ENCODE data around the gene MRGPRX1. TPM values are rescaled to one million over a fixed set of nuclear protein-coding genes. Genes with fewer than 3 reads are reported as not detected.
"Not testable (repeated sequence)": the region's sequence is repeated elsewhere in the genome, so short reads cannot be mapped to it uniquely, and the experiment has no call there.

The MRGPRX1 gene
- total RNA-seq, 1 donor from 2014 or later = not detected

DNA sequence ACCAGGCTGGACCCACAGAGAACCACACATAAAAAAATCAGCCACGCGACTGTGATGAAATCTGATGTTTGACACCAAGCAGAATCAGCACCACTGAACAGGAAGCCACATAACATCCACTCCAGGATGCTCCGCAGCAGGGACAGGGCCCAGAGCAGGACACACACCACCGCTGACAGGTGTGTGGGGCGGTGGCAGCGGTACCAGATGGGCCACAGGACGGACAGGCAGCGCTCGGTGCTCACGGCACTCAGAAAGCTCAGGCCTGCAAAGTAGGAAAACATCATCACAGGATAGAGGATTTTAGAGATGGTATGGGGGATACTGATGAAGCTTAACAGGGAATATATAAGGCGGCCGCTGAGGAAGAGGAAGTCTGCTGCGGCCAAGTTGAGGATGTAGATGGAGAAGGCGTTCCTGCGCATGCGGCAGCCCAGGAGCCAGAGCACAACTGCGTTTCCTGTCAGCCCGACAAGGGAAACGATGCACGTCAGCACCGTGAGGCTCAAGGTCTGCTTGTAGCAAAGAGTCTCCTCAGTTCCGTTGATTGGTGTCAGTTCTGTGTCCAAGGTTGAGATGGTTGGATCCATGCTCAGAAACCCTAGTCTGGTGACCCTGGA lies 4.9 kb downstream of the MRGPRX1 start:
- no peaks in the 10 kb centered on the region for H3K4me1 Mint-ChIP-seq (ENCODE audit: low read depth, unreplicated experiment)
- TF ChIP-seq CTCF (IDR thresholded peaks at IDR 0.05; ENCODE audit: partially characterized antibody, unreplicated experiment) = no peak
- H3K27ac Mint-ChIP-seq (ENCODE audit: unreplicated experiment) = no peak overlapping the region
- DNase-seq = no peak
- H3K27me3 Mint-ChIP-seq (ENCODE audit: unreplicated experiment) = no peaks in the 10 kb centered on the region
- no peaks in the 10 kb centered on the region for H3K9me3 Mint-ChIP-seq (ENCODE audit: unreplicated experiment)
- no peaks in the 10 kb centered on the region for H3K36me3 Mint-ChIP-seq (ENCODE audit: unreplicated experiment)
- no peak overlapping the region for H3K4me3 Mint-ChIP-seq (ENCODE audit: unreplicated experiment)

GRCh38 chr11:18927550-18928322 lies 11.5 kb downstream of the MRGPRX1 start:
- Mint-ChIP-seq H3K4me1 (ENCODE audit: low read depth, unreplicated experiment) (no peaks in the 10 kb centered on the region), H3K4me3 (ENCODE audit: unreplicated experiment) (no peak overlapping the region), H3K27ac (ENCODE audit: unreplicated experiment) (no peak overlapping the region), H3K9me3 (ENCODE audit: unreplicated experiment) (no peaks in the 10 kb centered on the region), H3K36me3 (ENCODE audit: unreplicated experiment) (no peaks in the 10 kb centered on the region), H3K27me3 (ENCODE audit: unreplicated experiment) (no peaks in the 10 kb centered on the region)
- no peak for DNase-seq
- no peak for TF ChIP-seq CTCF (IDR thresholded peaks at IDR 0.05; ENCODE audit: partially characterized antibody, unreplicated experiment)

DNA sequence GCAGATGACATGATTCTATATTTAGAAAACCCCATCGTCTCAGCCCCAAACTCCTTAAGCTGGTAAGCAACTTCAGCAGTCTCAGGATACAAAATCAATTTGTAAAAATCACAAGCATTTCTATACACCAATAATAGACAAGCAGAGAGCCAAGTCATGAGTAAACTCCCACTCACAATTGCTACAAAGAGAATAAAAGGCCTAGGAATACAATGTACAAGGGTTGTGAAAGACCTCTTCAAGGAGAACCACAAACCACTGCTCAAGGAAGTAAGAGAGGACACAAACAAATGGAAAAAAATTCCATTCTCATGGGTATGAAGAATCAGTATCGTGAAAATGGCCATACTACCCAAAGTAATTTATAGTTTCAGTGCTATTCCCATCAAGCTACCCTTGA lies 13.8 kb downstream of the MRGPRX1 start:
- not testable (repeated sequence) for H3K36me3 Mint-ChIP-seq (ENCODE audit: unreplicated experiment); H3K27ac Mint-ChIP-seq (ENCODE audit: unreplicated experiment); DNase-seq; H3K4me3 Mint-ChIP-seq (ENCODE audit: unreplicated experiment); H3K27me3 Mint-ChIP-seq (ENCODE audit: unreplicated experiment); H3K9me3 Mint-ChIP-seq (ENCODE audit: unreplicated experiment); H3K4me1 Mint-ChIP-seq (ENCODE audit: low read depth, unreplicated experiment)

DNA sequence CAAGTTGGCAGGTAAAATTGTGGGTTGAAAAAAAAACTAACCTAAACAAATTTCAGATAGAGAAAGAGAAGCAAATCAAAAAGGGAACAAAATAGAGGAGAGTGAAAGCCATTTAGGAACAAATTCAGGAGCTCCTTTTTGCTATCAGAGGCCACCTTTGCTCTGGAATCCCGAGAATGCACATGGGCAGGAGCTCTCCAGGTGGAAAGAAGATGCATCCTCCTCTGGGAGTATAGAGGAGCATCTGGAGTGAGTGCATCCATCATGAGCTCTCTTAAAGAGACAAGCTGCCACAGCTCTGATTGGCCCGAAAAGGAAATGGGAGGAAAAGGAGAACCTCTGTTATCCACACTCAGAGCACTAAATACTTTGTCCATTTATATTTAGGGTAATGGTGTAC lies 26.3 kb downstream of the MRGPRX1 start:
- no peak for TF ChIP-seq CTCF (IDR thresholded peaks at IDR 0.05; ENCODE audit: partially characterized antibody, unreplicated experiment)
- DNase-seq = no peak
- H3K4me1 Mint-ChIP-seq (ENCODE audit: low read depth, unreplicated experiment) = no peaks in the 10 kb centered on the region
- no peak overlapping the region for H3K4me3 Mint-ChIP-seq (ENCODE audit: unreplicated experiment)
- no peak overlapping the region for H3K27ac Mint-ChIP-seq (ENCODE audit: unreplicated experiment)
- peaks cover 4% of the 10 kb centered on the region for H3K36me3 Mint-ChIP-seq (ENCODE audit: unreplicated experiment)
- no peaks in the 10 kb centered on the region for H3K27me3 Mint-ChIP-seq (ENCODE audit: unreplicated experiment)
- peaks cover 1% of the 10 kb centered on the region for H3K9me3 Mint-ChIP-seq (ENCODE audit: unreplicated experiment)

DNA sequence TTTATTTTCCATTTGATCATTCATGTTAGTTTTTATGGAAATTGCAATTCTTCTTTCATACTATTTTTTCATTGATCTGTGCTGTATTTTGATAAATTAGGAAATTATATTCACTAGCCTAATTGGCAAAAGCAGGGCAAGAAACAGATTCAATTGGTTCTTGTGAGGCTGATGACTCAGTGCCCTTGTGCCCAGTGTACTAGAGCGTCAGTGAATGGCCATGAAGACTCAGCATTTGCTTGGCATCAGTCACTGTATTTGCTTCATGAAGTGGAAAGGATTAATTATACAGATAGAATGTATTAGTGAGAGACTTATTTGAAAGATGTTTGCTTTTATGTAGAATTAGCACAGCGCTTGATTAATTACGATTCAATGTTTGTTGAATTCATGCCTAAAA lies 31.8 kb downstream of the MRGPRX1 start:
- Mint-ChIP-seq H3K36me3 (ENCODE audit: unreplicated experiment) (peaks cover 4% of the 10 kb centered on the region), H3K9me3 (ENCODE audit: unreplicated experiment) (peaks cover 1% of the 10 kb centered on the region), H3K27me3 (ENCODE audit: unreplicated experiment) (no peaks in the 10 kb centered on the region), H3K4me1 (ENCODE audit: low read depth, unreplicated experiment) (no peaks in the 10 kb centered on the region), H3K27ac (ENCODE audit: unreplicated experiment) (no peak overlapping the region), H3K4me3 (ENCODE audit: unreplicated experiment) (no peak overlapping the region)
- no peak for DNase-seq
- no peak for TF ChIP-seq CTCF (IDR thresholded peaks at IDR 0.05; ENCODE audit: partially characterized antibody, unreplicated experiment)

DNA sequence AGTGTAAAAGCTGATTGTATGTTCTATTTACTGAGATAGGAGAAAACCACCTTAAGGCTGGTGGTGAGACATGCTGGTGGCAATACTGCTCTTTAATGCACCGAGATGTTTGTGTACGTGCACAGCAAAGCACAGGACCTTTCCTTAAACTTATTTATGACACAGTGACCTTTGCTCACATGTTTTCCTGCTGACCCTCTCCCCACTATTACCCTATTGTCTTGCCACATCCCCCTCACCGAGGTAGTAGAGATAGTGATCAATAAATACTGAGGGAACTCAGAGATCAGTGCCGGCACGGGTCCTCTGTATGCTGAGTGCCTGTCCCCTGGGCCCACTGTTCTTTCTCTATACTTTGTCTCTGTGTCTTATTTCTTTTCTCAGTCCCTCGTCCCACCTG lies 38.6 kb downstream of the MRGPRX1 start:
- H3K4me3 Mint-ChIP-seq (ENCODE audit: unreplicated experiment); H3K36me3 Mint-ChIP-seq (ENCODE audit: unreplicated experiment); H3K4me1 Mint-ChIP-seq (ENCODE audit: low read depth, unreplicated experiment); H3K27me3 Mint-ChIP-seq (ENCODE audit: unreplicated experiment); H3K27ac Mint-ChIP-seq (ENCODE audit: unreplicated experiment); DNase-seq; H3K9me3 Mint-ChIP-seq (ENCODE audit: unreplicated experiment): not testable (repeated sequence)

GRCh38 chr11:18900151-18900611 lies 39.0 kb downstream of the MRGPRX1 start:
- not testable (repeated sequence) for H3K27me3 Mint-ChIP-seq (ENCODE audit: unreplicated experiment); H3K4me3 Mint-ChIP-seq (ENCODE audit: unreplicated experiment); H3K27ac Mint-ChIP-seq (ENCODE audit: unreplicated experiment); H3K9me3 Mint-ChIP-seq (ENCODE audit: unreplicated experiment); DNase-seq; H3K36me3 Mint-ChIP-seq (ENCODE audit: unreplicated experiment); H3K4me1 Mint-ChIP-seq (ENCODE audit: low read depth, unreplicated experiment)

GRCh38 chr11:18891712-18892111 lies 47.5 kb downstream of the MRGPRX1 start:
- not testable (repeated sequence) for H3K4me3 Mint-ChIP-seq (ENCODE audit: unreplicated experiment); H3K27ac Mint-ChIP-seq (ENCODE audit: unreplicated experiment); DNase-seq; H3K27me3 Mint-ChIP-seq (ENCODE audit: unreplicated experiment); H3K4me1 Mint-ChIP-seq (ENCODE audit: low read depth, unreplicated experiment); H3K36me3 Mint-ChIP-seq (ENCODE audit: unreplicated experiment); H3K9me3 Mint-ChIP-seq (ENCODE audit: unreplicated experiment)

Data from glutamatergic neuron (in vitro differentiated cells).